ENCODE measurements around the gene S100G.

DNA sequence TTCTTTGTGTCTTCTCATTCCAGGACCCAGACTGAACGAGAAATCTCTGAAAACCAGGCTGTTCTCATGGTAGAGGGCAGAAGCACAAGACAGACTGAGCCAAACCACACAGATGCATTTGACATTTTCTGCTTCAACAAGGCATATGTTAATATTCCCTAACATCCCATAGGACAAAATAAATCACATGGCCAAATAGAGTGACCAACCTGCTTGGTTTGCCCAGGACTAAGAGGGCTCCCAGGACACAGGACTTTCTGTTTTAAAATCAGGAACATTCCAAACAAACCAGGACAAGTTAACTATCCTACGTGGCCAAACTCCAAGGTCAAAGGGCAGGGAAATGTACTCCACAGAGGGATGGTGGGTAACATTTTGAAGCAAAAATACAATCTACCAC is 50.8 kb downstream of the S100G start:
- TF ChIP-seq, protein P1, sequence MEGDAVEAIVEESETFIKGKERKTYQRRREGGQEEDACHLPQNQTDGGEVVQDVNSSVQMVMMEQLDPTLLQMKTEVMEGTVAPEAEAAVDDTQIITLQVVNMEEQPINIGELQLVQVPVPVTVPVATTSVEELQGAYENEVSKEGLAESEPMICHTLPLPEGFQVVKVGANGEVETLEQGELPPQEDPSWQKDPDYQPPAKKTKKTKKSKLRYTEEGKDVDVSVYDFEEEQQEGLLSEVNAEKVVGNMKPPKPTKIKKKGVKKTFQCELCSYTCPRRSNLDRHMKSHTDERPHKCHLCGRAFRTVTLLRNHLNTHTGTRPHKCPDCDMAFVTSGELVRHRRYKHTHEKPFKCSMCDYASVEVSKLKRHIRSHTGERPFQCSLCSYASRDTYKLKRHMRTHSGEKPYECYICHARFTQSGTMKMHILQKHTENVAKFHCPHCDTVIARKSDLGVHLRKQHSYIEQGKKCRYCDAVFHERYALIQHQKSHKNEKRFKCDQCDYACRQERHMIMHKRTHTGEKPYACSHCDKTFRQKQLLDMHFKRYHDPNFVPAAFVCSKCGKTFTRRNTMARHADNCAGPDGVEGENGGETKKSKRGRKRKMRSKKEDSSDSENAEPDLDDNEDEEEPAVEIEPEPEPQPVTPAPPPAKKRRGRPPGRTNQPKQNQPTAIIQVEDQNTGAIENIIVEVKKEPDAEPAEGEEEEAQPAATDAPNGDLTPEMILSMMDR (conservative IDR thresholded peaks at IDR 0.05; ENCODE audit: low read length): no peak
- TF ChIP-seq EZH2phosphoT487 (IDR thresholded peaks at IDR 0.05; ENCODE audit: borderline replicate concordance, low read depth, low read length): no peak
